Thymus (tissue), 14 donors: Measurements from ENCODE around the gene CCNB1IP1. TPM values are rescaled to one million over a fixed set of nuclear protein-coding genes. Genes with fewer than 3 reads are reported as not detected.

Source experiments
- DNase-seq, 9 donors: peaks; one replicate each; pipeline ENCODE4 v3.0.0-alpha.2; 2013; ENCODE audit warnings: low spot score in 9 of 9, low read depth in 6 of 9, missing footprints in 1 of 9
- H3K27ac ChIP-seq, 2 donors: one replicate each; pipeline ENCODE4 v1.5.1; 2013; ENCODE audit warnings: control low read depth in 1 of 2, low read depth in 1 of 2, low read length in 1 of 2, mild to moderate bottlenecking in 1 of 2, moderate library complexity in 1 of 2
- H3K27me3 ChIP-seq, 2 donors: one replicate each; pipeline ENCODE4 v1.5.1; 2013; ENCODE audit warnings: low read length in 1 of 2; ENCODE audit not compliant: control insufficient read depth in 2 of 2, insufficient read depth in 1 of 2
- H3K36me3 ChIP-seq, 2 donors: one replicate each; pipeline ENCODE4 v1.5.1; 2013; ENCODE audit warnings: low read length in 1 of 2, mild to moderate bottlenecking in 1 of 2, moderate library complexity in 1 of 2; ENCODE audit not compliant: control insufficient read depth in 2 of 2, insufficient read depth in 2 of 2
- H3K4me1 ChIP-seq, 2 donors: one replicate each; pipeline ENCODE4 v1.5.1; 2013; ENCODE audit warnings: low read length in 2 of 2; ENCODE audit not compliant: control insufficient read depth in 2 of 2, insufficient read depth in 2 of 2
- H3K4me3 ChIP-seq, 2 donors: one replicate each; pipeline ENCODE4 v1.5.1; 2013; ENCODE audit warnings: low read length in 2 of 2, control low read depth in 1 of 2, mild to moderate bottlenecking in 1 of 2
- H3K9me3 ChIP-seq, 2 donors: one replicate each; pipeline ENCODE4 v1.5.1; 2013; ENCODE audit warnings: low read length in 1 of 2, mild to moderate bottlenecking in 1 of 2; ENCODE audit not compliant: control insufficient read depth in 2 of 2, insufficient read depth in 1 of 2
- WGBS: extraction: QIAGEN DNeasy Blood & Tissue Kit; methylation state at CpG from one replicate; pipeline ENCODE4 v1.1.7; 2013; 5-methylcytosine and 5-hydroxymethylcytosine counted together
- long read RNA-seq, 10 donors: transcript quantifications; one replicate each; lab custom pipeline, GENCODE V29; 2026
- polyA plus RNA-seq: library from polyadenylated mRNA; stranded (reverse); fragments of 200-250 nt; gene quantifications from one replicate; pipeline ENCODE4 v1.2.3, GENCODE V29; 2013
- total RNA-seq: library from RNA; stranded (reverse); fragments of 120-200 nt; gene quantifications from one replicate; pipeline ENCODE4 v1.2.4, GENCODE V29; 2013
- donor health status: healthy.

CCNB1IP1 gene, protein sequence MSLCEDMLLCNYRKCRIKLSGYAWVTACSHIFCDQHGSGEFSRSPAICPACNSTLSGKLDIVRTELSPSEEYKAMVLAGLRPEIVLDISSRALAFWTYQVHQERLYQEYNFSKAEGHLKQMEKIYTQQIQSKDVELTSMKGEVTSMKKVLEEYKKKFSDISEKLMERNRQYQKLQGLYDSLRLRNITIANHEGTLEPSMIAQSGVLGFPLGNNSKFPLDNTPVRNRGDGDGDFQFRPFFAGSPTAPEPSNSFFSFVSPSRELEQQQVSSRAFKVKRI
- 37.9 TPM for total RNA-seq
- 58.6 TPM for polyA plus RNA-seq
- long read RNA-seq, donor 1 = 0 reads
- long read RNA-seq, donor 2 = 0 reads
- long read RNA-seq, donor 3, transcript CCNB1IP1-202 (7 exons, 1,479 nt) = major isoform, 13 of 28 reads
- long read RNA-seq, donor 3, partial matches to known transcripts = 9 of 28 reads
- long read RNA-seq, donor 3, other reads (novel, unspliced or antisense) = 0 of 28 reads
- long read RNA-seq, donor 4, partial matches to known transcripts = 10 of 13 reads
- long read RNA-seq, donor 4, other reads (novel, unspliced or antisense) = 0 of 13 reads
- long read RNA-seq, donor 5, transcript CCNB1IP1-202 (7 exons, 1,479 nt) = major isoform, 13 of 40 reads
- long read RNA-seq, donor 5, partial matches to known transcripts = 25 of 40 reads
- long read RNA-seq, donor 5, other reads (novel, unspliced or antisense) = 0 of 40 reads
- long read RNA-seq, donor 6, transcript CCNB1IP1-202 (7 exons, 1,479 nt) = major isoform, 5 of 11 reads
- long read RNA-seq, donor 6, partial matches to known transcripts = 5 of 11 reads
- long read RNA-seq, donor 6, other reads (novel, unspliced or antisense) = 0 of 11 reads
- long read RNA-seq, donor 7, transcript CCNB1IP1-202 (7 exons, 1,479 nt) = major isoform, 7 of 8 reads
- long read RNA-seq, donor 7, partial matches to known transcripts = 0 of 8 reads
- long read RNA-seq, donor 7, other reads (novel, unspliced or antisense) = 0 of 8 reads
- long read RNA-seq, donor 8, partial matches to known transcripts = 0 of 3 reads
- long read RNA-seq, donor 8, other reads (novel, unspliced or antisense) = 0 of 3 reads
- long read RNA-seq, donor 9, partial matches to known transcripts = 0 of 1 reads
- long read RNA-seq, donor 9, other reads (novel, unspliced or antisense) = 0 of 1 reads
- long read RNA-seq, donor 10, transcript CCNB1IP1-202 (7 exons, 1,479 nt) = major isoform, 5 of 13 reads
- long read RNA-seq, donor 10, partial matches to known transcripts = 8 of 13 reads
- long read RNA-seq, donor 10, other reads (novel, unspliced or antisense) = 0 of 13 reads

DNA sequence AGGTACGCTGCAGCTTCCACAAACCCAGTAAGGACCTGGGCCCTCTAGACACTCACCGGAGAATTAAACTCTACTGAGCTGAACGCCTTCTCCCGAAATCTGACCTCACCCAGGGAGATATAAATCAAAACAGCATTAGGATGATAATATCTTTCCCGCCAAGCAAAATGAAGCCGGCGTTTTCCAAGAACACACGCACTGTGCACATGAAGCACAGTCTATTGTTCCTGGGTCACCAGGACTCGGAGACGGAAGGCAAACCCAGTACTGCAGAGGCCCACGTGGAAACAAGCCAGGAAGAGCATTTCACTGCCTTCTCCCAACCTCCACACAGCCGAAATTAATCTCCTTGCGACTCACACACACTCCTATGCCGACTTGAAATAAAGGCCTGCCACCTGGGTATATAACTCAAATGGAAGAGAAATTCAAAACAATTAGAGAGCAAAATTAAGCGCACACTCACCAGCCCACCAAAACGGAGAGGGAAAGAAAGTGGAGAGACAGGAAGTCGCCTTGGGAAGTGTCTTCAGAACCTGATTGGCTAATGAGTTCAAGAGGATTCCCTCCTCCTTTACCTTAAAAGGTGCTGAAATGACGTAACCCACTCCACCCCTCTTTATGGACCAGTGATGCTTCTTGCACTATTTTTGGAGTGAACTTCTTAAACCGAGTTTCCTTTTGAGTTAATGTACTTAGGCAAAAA is at the start of gene CCNB1IP1:
CCNB1IP1 (minus strand) TSS at position 492 of the 706 bp plus-strand sequence. CDS start 16,756 bp downstream, outside the sequence.
- H3K36me3 ChIP-seq = no peaks in the 10 kb centered on the region
- 1% methylated on average over 19 of the region's 19 CpGs for WGBS
- peak within 1 kb of the TSS; percentile 72 to 80 for H3K27ac ChIP-seq
- H3K4me3 ChIP-seq = peak within 1 kb of the TSS; percentile 70 to 72
- peak; percentile 55 to 91 (median 77) for DNase-seq
- H3K9me3 ChIP-seq = no peaks in the 10 kb centered on the region
- peaks cover 5 to 6% of the 10 kb centered on the region in 2 donors for H3K4me1 ChIP-seq
- no peaks in the 10 kb centered on the region for H3K27me3 ChIP-seq

DNA sequence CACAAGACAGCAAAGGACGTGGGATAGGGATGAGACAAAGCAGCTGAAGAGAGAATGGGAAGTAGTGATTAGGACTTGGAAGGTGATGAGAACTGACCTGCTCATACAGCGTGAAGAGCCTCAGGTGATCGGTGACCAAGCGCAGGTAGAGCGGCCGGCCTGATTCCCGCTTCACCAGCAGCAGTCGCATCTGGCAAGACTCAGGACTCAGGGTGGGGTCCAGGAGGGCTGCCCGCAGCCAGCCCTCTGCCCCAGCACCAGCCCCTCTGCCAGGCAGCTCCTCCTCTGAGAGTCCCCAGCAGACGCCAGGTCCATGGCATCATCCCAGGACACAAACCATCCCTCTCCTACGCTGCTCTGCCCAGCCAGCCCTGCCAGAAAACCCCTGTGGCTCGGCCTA is 49.4 kb upstream of the CCNB1IP1 start:
- no peak for DNase-seq
- Histone ChIP-seq H3K36me3 (peaks cover 70 to 84% of the 10 kb centered on the region in 2 donors), H3K4me1 (no peaks in the 10 kb centered on the region), H3K9me3 (no peaks in the 10 kb centered on the region), H3K4me3 (no peak overlapping the region), H3K27ac (no peak overlapping the region), H3K27me3 (no peaks in the 10 kb centered on the region)
- 98% methylated on average over 12 of the region's 12 CpGs for WGBS

DNA sequence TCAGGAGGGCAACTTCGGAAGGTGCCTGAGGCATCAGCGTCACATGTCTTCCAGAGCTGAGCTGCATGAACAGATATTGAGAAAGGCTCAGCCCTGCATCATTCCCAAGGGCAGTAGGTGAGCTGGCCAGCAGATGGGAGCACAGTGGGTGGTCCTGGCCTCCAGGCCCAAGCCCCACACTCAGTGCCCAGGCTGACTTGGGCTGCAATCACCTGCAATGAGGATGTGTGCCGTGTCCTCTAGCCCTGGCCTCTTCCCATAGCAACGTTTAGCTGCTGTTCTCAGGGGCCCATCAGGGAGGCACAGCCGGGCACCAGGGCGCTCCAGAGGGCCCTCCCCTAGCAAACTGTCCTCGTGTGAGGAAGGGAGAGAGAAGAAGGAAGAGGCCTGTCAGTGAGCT is 48.3 kb upstream of the CCNB1IP1 start:
- Histone ChIP-seq H3K27ac (no peak overlapping the region), H3K27me3 (no peaks in the 10 kb centered on the region), H3K4me1 (no peaks in the 10 kb centered on the region), H3K36me3 (peaks cover 72 to 85% of the 10 kb centered on the region in 2 donors), H3K9me3 (no peaks in the 10 kb centered on the region), H3K4me3 (no peak overlapping the region)
- no peak for DNase-seq
- 93% methylated on average over 7 of the region's 7 CpGs for WGBS

DNA sequence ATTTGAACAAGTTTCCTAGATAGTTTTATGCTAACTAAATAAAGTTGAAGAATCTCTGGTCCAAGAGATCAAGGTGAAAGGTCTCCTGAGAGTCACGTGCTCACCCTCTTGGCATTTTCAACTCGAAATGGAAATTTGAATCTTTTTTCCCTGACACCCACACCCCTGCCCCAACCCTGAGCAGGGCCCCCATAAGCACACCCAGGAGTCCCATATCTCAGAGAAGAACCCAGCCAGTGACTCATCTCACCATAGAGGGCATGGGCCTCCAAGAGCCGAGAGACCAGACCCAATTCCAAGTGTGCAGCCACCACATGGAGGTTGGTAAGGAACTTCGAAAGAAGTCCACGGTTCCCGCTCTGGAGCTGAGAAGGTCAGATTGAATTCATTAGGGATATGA is 47.6 kb upstream of the CCNB1IP1 start:
- Histone ChIP-seq H3K4me1 (no peaks in the 10 kb centered on the region), H3K27ac (no peak overlapping the region), H3K36me3 (peaks cover 70 to 85% of the 10 kb centered on the region in 2 donors), H3K27me3 (no peaks in the 10 kb centered on the region), H3K4me3 (no peak overlapping the region), H3K9me3 (no peaks in the 10 kb centered on the region)
- WGBS = over 99% methylated on average over 6 of the region's 6 CpGs
- DNase-seq = no peak

DNA sequence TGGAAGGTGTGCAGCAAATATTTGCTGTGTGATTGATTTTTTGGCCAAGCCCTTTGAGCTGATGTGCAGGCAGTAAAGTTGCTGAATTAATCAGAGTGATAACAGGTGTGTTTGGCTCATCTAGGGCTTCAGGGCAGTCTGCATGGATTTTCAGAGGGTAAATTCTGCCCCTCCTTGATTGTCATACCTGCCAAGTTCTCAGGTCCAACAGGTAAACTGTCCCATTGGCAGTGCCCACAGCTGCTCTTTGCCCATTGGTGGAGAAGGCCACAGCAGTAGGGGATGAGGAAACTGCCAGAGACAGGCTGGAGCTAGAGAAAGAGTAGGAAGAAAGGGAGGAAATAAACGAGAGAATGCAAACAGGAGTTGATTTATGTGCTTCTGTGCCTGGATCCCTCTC is 46.7 kb upstream of the CCNB1IP1 start:
- no peaks in the 10 kb centered on the region for H3K4me1 ChIP-seq
- H3K36me3 ChIP-seq = peaks cover 65 to 83% of the 10 kb centered on the region in 2 donors
- no peak overlapping the region for H3K27ac ChIP-seq
- H3K27me3 ChIP-seq = no peaks in the 10 kb centered on the region
- no peaks in the 10 kb centered on the region for H3K9me3 ChIP-seq
- WGBS = 82% methylated on average over 1 of the region's 1 CpG
- no peak for DNase-seq
- H3K4me3 ChIP-seq = no peak overlapping the region

DNA sequence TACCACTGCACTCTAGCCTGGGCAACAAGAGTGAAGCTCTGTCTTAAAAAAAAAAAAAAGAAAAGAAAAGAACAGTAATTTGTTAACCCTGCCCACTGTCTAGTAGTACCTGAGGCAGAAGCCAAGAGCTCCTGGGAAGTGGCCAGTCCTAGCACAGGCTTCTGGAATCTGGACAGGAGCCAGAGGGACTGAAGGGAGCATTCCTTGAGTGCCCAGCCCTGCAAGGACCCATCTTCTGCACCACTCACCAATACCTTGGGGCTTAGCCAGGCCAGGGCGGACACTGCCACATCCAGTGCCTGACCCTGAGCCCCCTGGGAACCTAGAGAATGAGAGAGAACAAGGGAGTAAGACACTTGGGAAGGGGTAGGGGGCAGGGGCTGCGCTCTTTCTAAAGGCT is 44.1 kb upstream of the CCNB1IP1 start:
- peaks cover 73 to 74% of the 10 kb centered on the region in 2 donors for H3K36me3 ChIP-seq
- no peak for DNase-seq
- WGBS = 94% methylated on average over 2 of the region's 2 CpGs
- no peaks in the 10 kb centered on the region for H3K9me3 ChIP-seq
- H3K4me1 ChIP-seq = no peaks in the 10 kb centered on the region
- no peak overlapping the region for H3K4me3 ChIP-seq
- H3K27ac ChIP-seq = no peak overlapping the region
- no peaks in the 10 kb centered on the region for H3K27me3 ChIP-seq

DNA sequence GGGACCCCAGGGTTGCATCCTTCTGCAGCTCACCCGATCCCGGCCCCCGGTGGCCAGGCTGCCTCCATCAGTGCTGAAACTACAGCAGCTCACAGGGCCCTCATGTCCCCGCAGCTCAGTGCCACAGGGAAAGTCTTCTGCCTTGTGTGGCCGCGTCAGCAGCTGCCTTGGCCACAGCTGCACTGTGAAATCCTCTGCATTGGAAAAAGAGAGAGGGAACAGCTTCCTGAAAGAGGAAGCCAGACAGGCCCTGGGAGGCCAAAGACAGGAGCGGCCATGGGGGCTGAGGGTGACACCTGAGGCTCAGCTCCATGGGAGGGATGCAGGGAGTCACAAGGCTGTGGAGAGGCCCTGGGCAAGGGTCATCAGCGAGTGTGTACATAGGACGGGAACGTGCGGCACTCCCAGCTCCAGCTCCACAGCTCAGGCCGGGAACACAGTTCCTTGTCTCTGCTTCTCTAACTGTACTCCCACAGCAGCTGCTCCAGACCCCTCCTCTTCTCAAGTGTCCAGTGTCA is 43.1 kb upstream of the CCNB1IP1 start:
- DNase-seq = no peak

DNA sequence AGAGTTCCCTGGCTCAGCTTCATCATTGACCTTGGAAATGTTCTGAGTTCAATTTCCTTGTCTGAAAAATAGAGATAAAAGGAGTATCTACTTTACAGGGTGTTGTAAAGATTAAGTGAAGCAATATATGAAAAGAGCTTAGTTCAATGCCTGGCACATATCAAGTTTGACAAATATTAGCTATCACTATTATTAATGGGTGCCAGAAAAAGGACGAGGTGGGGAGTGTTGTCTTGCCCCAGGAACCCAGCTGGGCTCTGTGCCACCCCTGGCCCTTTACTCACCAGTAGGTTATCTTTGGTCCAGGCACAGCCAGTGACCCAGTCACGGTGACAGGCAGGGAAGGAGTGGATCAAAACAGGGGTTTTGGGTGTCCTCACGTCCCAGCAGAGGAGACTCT is 42.4 kb upstream of the CCNB1IP1 start:
- Histone ChIP-seq H3K36me3 (peaks cover 66 to 74% of the 10 kb centered on the region in 2 donors), H3K9me3 (no peaks in the 10 kb centered on the region), H3K27me3 (no peaks in the 10 kb centered on the region), H3K4me1 (no peaks in the 10 kb centered on the region), H3K27ac (no peak overlapping the region), H3K4me3 (no peak overlapping the region)
- no peak for DNase-seq
- 95% methylated on average over 3 of the region's 3 CpGs for WGBS

More for the DNA sequence above, 43.1 kb upstream of the CCNB1IP1 start:
- H3K36me3 ChIP-seq = peaks cover 68 to 72% of the 10 kb centered on the region in 2 donors
- H3K9me3 ChIP-seq = no peaks in the 10 kb centered on the region
- no peaks in the 10 kb centered on the region for H3K27me3 ChIP-seq
- no peak overlapping the region for H3K4me3 ChIP-seq
- 96% methylated on average over 12 of the region's 12 CpGs for WGBS
- no peak overlapping the region for H3K27ac ChIP-seq
- no peaks in the 10 kb centered on the region for H3K4me1 ChIP-seq
